Measurements from ENCODE around the gene TEX35.

Gene TEX35

GRCh38 chr1:178538192-178538916, 25.4 kb downstream of the TEX35 start:
- no peak for DNase-seq (ENCODE audit: extremely low read depth, insufficient read length)
- Histone ChIP-seq H3K4me3 (replicated peaks; ENCODE audit: low read depth, low read length) (no peak overlapping the region), H3K27me3 (replicated peaks; ENCODE audit: control insufficient read depth, insufficient read depth, low read length) (no peaks in the 10 kb centered on the region; the same call in none of the 2 replicates), H3K36me3 (ENCODE audit: control insufficient read depth, insufficient read depth, low read length) (no peaks in the 10 kb centered on the region)
- TF ChIP-seq, protein P1, sequence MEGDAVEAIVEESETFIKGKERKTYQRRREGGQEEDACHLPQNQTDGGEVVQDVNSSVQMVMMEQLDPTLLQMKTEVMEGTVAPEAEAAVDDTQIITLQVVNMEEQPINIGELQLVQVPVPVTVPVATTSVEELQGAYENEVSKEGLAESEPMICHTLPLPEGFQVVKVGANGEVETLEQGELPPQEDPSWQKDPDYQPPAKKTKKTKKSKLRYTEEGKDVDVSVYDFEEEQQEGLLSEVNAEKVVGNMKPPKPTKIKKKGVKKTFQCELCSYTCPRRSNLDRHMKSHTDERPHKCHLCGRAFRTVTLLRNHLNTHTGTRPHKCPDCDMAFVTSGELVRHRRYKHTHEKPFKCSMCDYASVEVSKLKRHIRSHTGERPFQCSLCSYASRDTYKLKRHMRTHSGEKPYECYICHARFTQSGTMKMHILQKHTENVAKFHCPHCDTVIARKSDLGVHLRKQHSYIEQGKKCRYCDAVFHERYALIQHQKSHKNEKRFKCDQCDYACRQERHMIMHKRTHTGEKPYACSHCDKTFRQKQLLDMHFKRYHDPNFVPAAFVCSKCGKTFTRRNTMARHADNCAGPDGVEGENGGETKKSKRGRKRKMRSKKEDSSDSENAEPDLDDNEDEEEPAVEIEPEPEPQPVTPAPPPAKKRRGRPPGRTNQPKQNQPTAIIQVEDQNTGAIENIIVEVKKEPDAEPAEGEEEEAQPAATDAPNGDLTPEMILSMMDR (IDR thresholded peaks at IDR 0.05; ENCODE audit: insufficient read depth, low read length, poor library complexity, severe bottlenecking) = no peak

DNA sequence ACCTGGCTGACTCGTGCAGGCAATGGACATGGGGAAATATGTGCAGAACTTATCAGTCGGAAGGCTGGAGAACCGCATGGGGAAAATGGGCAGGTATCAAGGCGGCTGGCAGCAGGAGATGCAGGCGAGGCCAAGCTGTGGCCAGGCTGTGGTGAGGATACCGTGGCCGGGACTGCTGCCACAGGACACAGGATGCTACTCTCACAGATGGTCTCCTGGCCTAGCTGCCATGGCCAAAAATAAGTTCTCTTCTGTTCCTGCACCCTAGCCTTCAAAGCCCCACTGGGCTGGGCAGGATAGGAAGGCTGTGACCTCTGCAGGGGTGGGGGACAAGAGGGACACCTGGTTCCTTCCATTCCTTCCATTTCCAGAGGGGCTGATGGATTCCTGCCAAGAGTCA, 26.4 kb downstream of the TEX35 start:
- no peak for DNase-seq (ENCODE audit: extremely low read depth, insufficient read length)
- TF ChIP-seq, protein P1 (IDR thresholded peaks at IDR 0.05; ENCODE audit: insufficient read depth, low read length, poor library complexity, severe bottlenecking) = no peak
- Histone ChIP-seq H3K36me3 (ENCODE audit: control insufficient read depth, insufficient read depth, low read length) (no peaks in the 10 kb centered on the region), H3K27me3 (replicated peaks; ENCODE audit: control insufficient read depth, insufficient read depth, low read length) (no peaks in the 10 kb centered on the region; the same call in none of the 2 replicates), H3K4me3 (replicated peaks; ENCODE audit: low read depth, low read length) (no peak overlapping the region)

DNA sequence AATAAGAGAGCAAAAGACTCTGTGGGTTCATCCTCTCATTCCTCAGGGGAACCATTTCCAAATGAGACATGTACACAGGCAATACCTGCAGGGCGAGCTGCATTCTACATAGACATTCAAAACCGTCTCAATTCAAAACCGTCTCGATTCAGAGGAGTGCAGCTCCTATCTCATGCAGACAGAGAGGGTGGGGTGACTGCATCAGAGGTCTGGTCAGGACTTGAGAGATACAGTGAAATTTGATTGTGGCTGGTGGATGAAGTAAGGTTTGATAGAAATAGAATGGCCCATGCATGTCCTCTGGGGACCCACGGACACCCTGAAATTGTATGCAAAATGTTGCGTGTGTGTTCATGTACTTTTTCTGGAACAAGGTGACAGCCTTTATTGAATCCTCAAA, 27.3 kb downstream of the TEX35 start:
- no peaks in the 10 kb centered on the region; the same call in none of the 2 replicates for H3K27me3 ChIP-seq (replicated peaks; ENCODE audit: control insufficient read depth, insufficient read depth, low read length)
- DNase-seq (ENCODE audit: extremely low read depth, insufficient read length) = no peak
- no peak overlapping the region for H3K4me3 ChIP-seq (replicated peaks; ENCODE audit: low read depth, low read length)
- no peaks in the 10 kb centered on the region for H3K36me3 ChIP-seq (ENCODE audit: control insufficient read depth, insufficient read depth, low read length)
- TF ChIP-seq, protein P1 (IDR thresholded peaks at IDR 0.05; ENCODE audit: insufficient read depth, low read length, poor library complexity, severe bottlenecking) = no peak

GRCh38 chr1:178540646-178541045, 27.7 kb downstream of the TEX35 start:
- H3K4me3 ChIP-seq (replicated peaks; ENCODE audit: low read depth, low read length) = no peak overlapping the region
- DNase-seq (ENCODE audit: extremely low read depth, insufficient read length) = no peak
- TF ChIP-seq, protein P1 (IDR thresholded peaks at IDR 0.05; ENCODE audit: insufficient read depth, low read length, poor library complexity, severe bottlenecking) = no peak
- H3K36me3 ChIP-seq (ENCODE audit: control insufficient read depth, insufficient read depth, low read length) = no peaks in the 10 kb centered on the region
- no peaks in the 10 kb centered on the region; the same call in none of the 2 replicates for H3K27me3 ChIP-seq (replicated peaks; ENCODE audit: control insufficient read depth, insufficient read depth, low read length)

DNA sequence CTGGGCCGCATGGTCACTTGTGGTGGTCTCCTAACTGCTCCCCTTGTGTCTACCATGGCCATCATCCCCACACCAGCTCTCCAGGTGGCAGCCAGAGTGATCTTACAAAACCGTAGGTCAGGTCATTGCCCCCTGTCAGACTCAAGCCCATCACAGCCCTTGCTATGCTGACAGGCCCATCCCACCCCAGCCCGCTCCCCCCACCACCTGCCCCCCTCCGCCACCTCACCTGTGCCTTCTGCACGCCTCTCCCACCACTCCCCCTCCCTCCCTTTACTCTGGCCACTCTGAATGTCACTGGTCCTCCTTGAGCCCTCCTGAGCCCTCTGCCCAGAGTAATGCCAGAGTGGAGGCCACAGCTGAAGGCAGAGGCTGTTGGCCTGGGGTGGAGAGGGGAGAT, 28.5 kb downstream of the TEX35 start:
- DNase-seq (ENCODE audit: extremely low read depth, insufficient read length) = no peak
- H3K4me3 ChIP-seq (replicated peaks; ENCODE audit: low read depth, low read length) = no peak overlapping the region

More for the DNA sequence above, 28.5 kb downstream of the TEX35 start:
- H3K36me3 ChIP-seq (ENCODE audit: control insufficient read depth, insufficient read depth, low read length) = no peaks in the 10 kb centered on the region
- H3K27me3 ChIP-seq (replicated peaks; ENCODE audit: control insufficient read depth, insufficient read depth, low read length) = no peaks in the 10 kb centered on the region; the same call in none of the 2 replicates
- TF ChIP-seq, protein P1 (IDR thresholded peaks at IDR 0.05; ENCODE audit: insufficient read depth, low read length, poor library complexity, severe bottlenecking) = no peak

Measured in GM06990 (cell line).